ENCODE results near the gene HPX. TPM values are rescaled to one million over a fixed set of nuclear protein-coding genes. Genes with fewer than 3 reads are reported as not detected.

HPX gene
- total RNA-seq, 1 donor from 2014 or later = 1.4 TPM

- Mint-ChIP-seq H3K36me3 (ENCODE audit: low read depth, unreplicated experiment) (peaks cover 13% of the 10 kb centered on the region), H3K9me3 (ENCODE audit: unreplicated experiment) (no peaks in the 10 kb centered on the region), H3K27ac (ENCODE audit: unreplicated experiment) (no peak overlapping the region), H3K4me1 (ENCODE audit: unreplicated experiment) (peaks cover 14% of the 10 kb centered on the region), H3K27me3 (ENCODE audit: unreplicated experiment) (no peaks in the 10 kb centered on the region), H3K4me3 (ENCODE audit: unreplicated experiment) (no peak overlapping the region)
- no peak for TF ChIP-seq CTCF (IDR thresholded peaks at IDR 0.05; ENCODE audit: unreplicated experiment)
- no peak for DNase-seq (ENCODE audit: low spot score)
These were observed 45.5 kb upstream of the HPX start for GRCh38 chr11:6486256-6486655.

DNA sequence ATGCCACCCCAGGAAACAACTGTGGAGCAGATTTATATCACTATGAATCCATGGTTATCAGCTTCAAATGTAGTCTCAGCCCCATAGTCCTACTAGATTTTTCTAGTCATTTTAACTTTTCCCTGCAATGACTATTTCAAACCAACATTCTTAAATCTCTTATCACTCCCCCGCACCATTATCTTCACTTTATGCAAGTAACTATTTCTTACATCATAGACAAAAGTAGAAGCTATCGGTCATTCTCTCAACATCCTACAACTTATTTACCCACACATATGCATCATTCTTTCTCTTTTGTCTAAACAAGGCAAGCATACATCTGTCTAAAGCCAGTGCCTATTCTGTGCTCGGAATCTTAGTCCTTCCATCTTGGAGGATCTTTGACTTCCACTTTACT lies 44.9 kb upstream of the HPX start:
- peaks cover 13% of the 10 kb centered on the region for H3K36me3 Mint-ChIP-seq (ENCODE audit: low read depth, unreplicated experiment)
- DNase-seq (ENCODE audit: low spot score) = no peak
- no peaks in the 10 kb centered on the region for H3K9me3 Mint-ChIP-seq (ENCODE audit: unreplicated experiment)
- H3K27me3 Mint-ChIP-seq (ENCODE audit: unreplicated experiment) = peaks cover 2% of the 10 kb centered on the region
- no peak overlapping the region for H3K4me3 Mint-ChIP-seq (ENCODE audit: unreplicated experiment)
- TF ChIP-seq CTCF (IDR thresholded peaks at IDR 0.05; ENCODE audit: unreplicated experiment) = no peak
- peaks cover 17% of the 10 kb centered on the region for H3K4me1 Mint-ChIP-seq (ENCODE audit: unreplicated experiment)
- H3K27ac Mint-ChIP-seq (ENCODE audit: unreplicated experiment) = no peak overlapping the region

DNA sequence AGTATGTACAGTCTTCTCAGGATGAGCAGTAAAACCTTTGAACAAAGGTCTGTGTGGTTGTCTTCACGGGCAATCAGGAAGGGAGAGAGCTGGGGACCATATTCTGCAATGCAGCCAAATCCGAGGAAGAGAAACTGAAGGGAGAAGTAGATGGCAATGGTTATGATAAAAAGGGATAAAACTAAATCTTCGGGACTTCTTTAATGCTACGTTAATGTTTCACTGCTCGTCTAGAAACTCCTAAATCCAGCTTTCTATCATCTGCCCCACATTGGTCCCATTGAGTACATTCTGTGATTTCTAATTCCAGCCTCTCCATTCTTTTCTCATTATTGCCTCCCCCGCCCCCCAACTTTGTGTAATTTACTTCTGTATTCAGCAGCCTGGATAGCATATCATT lies 42.2 kb upstream of the HPX start:
- peaks cover 25% of the 10 kb centered on the region for H3K4me1 Mint-ChIP-seq (ENCODE audit: unreplicated experiment)
- peak overlapping the region; percentile 96 for H3K4me3 Mint-ChIP-seq (ENCODE audit: unreplicated experiment)
- peaks cover 13% of the 10 kb centered on the region for H3K36me3 Mint-ChIP-seq (ENCODE audit: low read depth, unreplicated experiment)
- H3K27me3 Mint-ChIP-seq (ENCODE audit: unreplicated experiment) = peaks cover 6% of the 10 kb centered on the region
- TF ChIP-seq CTCF (IDR thresholded peaks at IDR 0.05; ENCODE audit: unreplicated experiment) = no peak
- H3K27ac Mint-ChIP-seq (ENCODE audit: unreplicated experiment) = peak overlapping the region; percentile 86
- no peaks in the 10 kb centered on the region for H3K9me3 Mint-ChIP-seq (ENCODE audit: unreplicated experiment)
- DNase-seq (ENCODE audit: low spot score) = no peak

DNA sequence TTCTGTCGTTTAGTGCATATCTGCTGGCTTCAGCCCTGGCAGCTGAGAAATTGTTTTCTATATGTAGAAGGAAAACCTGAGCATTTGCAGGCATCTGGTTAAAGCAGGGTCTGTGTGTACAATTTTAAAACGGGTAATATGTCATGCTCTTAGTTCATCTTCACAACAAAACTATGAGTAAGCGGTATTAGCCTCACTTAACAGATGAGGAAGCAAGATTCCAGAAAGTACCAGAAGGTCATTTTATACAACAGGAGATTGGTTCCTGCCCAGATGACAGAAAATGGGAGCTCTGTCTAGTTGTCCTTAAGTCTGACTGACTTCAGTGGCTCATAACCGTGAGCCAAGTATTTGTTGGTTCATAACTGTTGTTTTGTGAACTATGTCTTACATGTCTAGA lies 41.7 kb upstream of the HPX start:
- H3K4me3 Mint-ChIP-seq (ENCODE audit: unreplicated experiment) = peak overlapping the region; percentile 96
- peak overlapping the region; percentile 86 for H3K27ac Mint-ChIP-seq (ENCODE audit: unreplicated experiment)
- no peak for DNase-seq (ENCODE audit: low spot score)
- peaks cover 6% of the 10 kb centered on the region for H3K27me3 Mint-ChIP-seq (ENCODE audit: unreplicated experiment)
- peaks cover 25% of the 10 kb centered on the region for H3K4me1 Mint-ChIP-seq (ENCODE audit: unreplicated experiment)
- no peaks in the 10 kb centered on the region for H3K9me3 Mint-ChIP-seq (ENCODE audit: unreplicated experiment)
- no peak for TF ChIP-seq CTCF (IDR thresholded peaks at IDR 0.05; ENCODE audit: unreplicated experiment)
- peaks cover 13% of the 10 kb centered on the region for H3K36me3 Mint-ChIP-seq (ENCODE audit: low read depth, unreplicated experiment)

DNA sequence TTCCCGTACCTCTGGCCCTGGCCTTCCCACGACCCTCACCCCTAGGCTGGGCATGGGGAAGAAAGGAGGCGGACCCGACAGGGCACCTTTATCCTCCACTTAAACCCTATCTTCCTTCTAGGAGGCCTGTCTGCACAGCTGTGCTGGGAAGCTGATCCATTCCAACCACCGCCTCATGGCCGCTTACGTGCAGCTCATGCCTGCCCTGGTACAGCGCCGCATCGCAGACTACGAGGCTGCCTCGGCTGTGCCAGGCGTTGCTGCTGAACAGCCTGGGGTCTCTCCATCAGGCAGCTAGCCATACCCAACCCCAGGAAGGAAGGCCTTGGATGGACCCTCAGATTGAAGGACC lies 41.1 kb upstream of the HPX start:
- H3K36me3 Mint-ChIP-seq (ENCODE audit: low read depth, unreplicated experiment) = peaks cover 13% of the 10 kb centered on the region
- peak; percentile 20 for DNase-seq (ENCODE audit: low spot score)

More for the DNA sequence above, 41.1 kb upstream of the HPX start:
- no peaks in the 10 kb centered on the region for H3K9me3 Mint-ChIP-seq (ENCODE audit: unreplicated experiment)
- H3K4me1 Mint-ChIP-seq (ENCODE audit: unreplicated experiment) = peaks cover 25% of the 10 kb centered on the region
- H3K27me3 Mint-ChIP-seq (ENCODE audit: unreplicated experiment) = peaks cover 6% of the 10 kb centered on the region
- H3K4me3 Mint-ChIP-seq (ENCODE audit: unreplicated experiment) = peak overlapping the region; percentile 96
- no peak for TF ChIP-seq CTCF (IDR thresholded peaks at IDR 0.05; ENCODE audit: unreplicated experiment)
- H3K27ac Mint-ChIP-seq (ENCODE audit: unreplicated experiment) = peak overlapping the region; percentile 98

All from endothelial cell (in vitro differentiated cells).